GM12891 (cell line): ENCODE measurements around the gene CYB5A.

Experiments
- POLR2A ChIP-seq: IDR thresholded peaks from 2 replicates; pipeline ENCODE4 v1.6.1; 2011; ENCODE audit warnings: low read depth, low read length, control low read depth
- POLR2AphosphoS5 ChIP-seq: IDR thresholded peaks from 2 replicates; pipeline ENCODE4 v1.6.1; 2011; ENCODE audit warnings: low read depth, low read length, control low read depth
- TAF1 ChIP-seq: IDR thresholded peaks from 2 replicates; pipeline ENCODE4 v1.6.1; 2011; ENCODE audit warnings: low read depth, low read length, control low read depth

GRCh38 chr18:74334242-74334893 lies 42.6 kb upstream of the CYB5A start:
- no peak for TF ChIP-seq TAF1
- TF ChIP-seq POLR2AphosphoS5 = no peak
- TF ChIP-seq POLR2A = no peak
